Measurements from ENCODE around the gene FHIP1A. TPM values are rescaled to one million over a fixed set of nuclear protein-coding genes. Genes with fewer than 3 reads are reported as not detected.
"Not testable (repeated sequence)": the region's sequence is repeated elsewhere in the genome, so short reads cannot be mapped to it uniquely, and the experiment has no call there.

The FHIP1A gene
- 3.6 and 5.7 TPM in 2 replicates for total RNA-seq (2014; rRNA removed; shearing (Covaris generic))

GRCh38 chr4:151408630-151409469, at the start of gene FHIP1A:
TSS of gene FHIP1A (plus strand) at chr4:151409176. CDS start at chr4:151566260, 157,084 bp downstream.
- peak; percentile 89 for DNase-seq (ENCODE audit: low read depth)

- DNase-seq (ENCODE audit: low read depth), result no peak
These were observed 49.4 kb upstream of the FHIP1A start for GRCh38 chr4:151359576-151359975.

GRCh38 chr4:151361126-151361525, 47.9 kb upstream of the FHIP1A start:
- no peak for DNase-seq (ENCODE audit: low read depth)

- no peak for DNase-seq (ENCODE audit: low read depth)
These were observed 47.0 kb upstream of the FHIP1A start for GRCh38 chr4:151361966-151362365.

- peak; percentile 75 for DNase-seq (ENCODE audit: low read depth)
These were observed 46.4 kb upstream of the FHIP1A start for GRCh38 chr4:151362404-151363164.

- DNase-seq (ENCODE audit: low read depth), result no peak
These were observed 32.4 kb upstream of the FHIP1A start for GRCh38 chr4:151376540-151376939.

- DNase-seq (ENCODE audit: low read depth), result no peak
These were observed 19.7 kb upstream of the FHIP1A start for GRCh38 chr4:151389311-151389710.

GRCh38 chr4:151389799-151390198, 19.2 kb upstream of the FHIP1A start:
- DNase-seq (ENCODE audit: low read depth), result not testable (repeated sequence)

GRCh38 chr4:151395873-151396272, 13.1 kb upstream of the FHIP1A start:
- no peak for DNase-seq (ENCODE audit: low read depth)

GRCh38 chr4:151400343-151400742, 8.6 kb upstream of the FHIP1A start:
- DNase-seq (ENCODE audit: low read depth), result no peak

GRCh38 chr4:151401739-151402138, 7.2 kb upstream of the FHIP1A start:
- no peak for DNase-seq (ENCODE audit: low read depth)

GRCh38 chr4:151402145-151402865, 6.7 kb upstream of the FHIP1A start:
- no peak for DNase-seq (ENCODE audit: low read depth)

GRCh38 chr4:151403656-151404055, 5.3 kb upstream of the FHIP1A start:
- DNase-seq (ENCODE audit: low read depth), result no peak

GRCh38 chr4:151404802-151405201, 4.2 kb upstream of the FHIP1A start:
- DNase-seq (ENCODE audit: low read depth), result not testable (repeated sequence)

GRCh38 chr4:151407018-151407417, 2.0 kb upstream of the FHIP1A start:
- DNase-seq (ENCODE audit: low read depth), result no peak

GRCh38 chr4:151407466-151408379, 1.3 kb upstream of the FHIP1A start:
- no peak for DNase-seq (ENCODE audit: low read depth)

GRCh38 chr4:151408380-151408629, 671 bp upstream of the FHIP1A start:
- DNase-seq (ENCODE audit: low read depth), result no peak

- DNase-seq (ENCODE audit: low read depth), result peak; percentile 20
These were observed 716 bp downstream of the FHIP1A start for GRCh38 chr4:151409470-151410313.

GRCh38 chr4:151415978-151416377, 7.0 kb downstream of the FHIP1A start:
- DNase-seq (ENCODE audit: low read depth), result peak; percentile 85

GRCh38 chr4:151417164-151417571, 8.2 kb downstream of the FHIP1A start:
- DNase-seq (ENCODE audit: low read depth), result peak; percentile 59

Data from M059J (cell line).